Measurements from ENCODE around the gene USP7. TPM values are rescaled to one million over a fixed set of nuclear protein-coding genes. Genes with fewer than 3 reads are reported as not detected.
"Not testable (repeated sequence)": the region's sequence is repeated elsewhere in the genome, so short reads cannot be mapped to it uniquely, and the experiment has no call there.

The USP7 gene
- polyA plus RNA-seq, 3 donors: 2.4 to 31.7 (median 4.1) TPM

- Histone ChIP-seq H3K27me3 (ENCODE audit: control insufficient read depth in 2 of 2, insufficient read depth in 2 of 2, low read length in 2 of 2) (no peaks in the 10 kb centered on the region), H3K4me1 (ENCODE audit: control insufficient read depth in 1 of 2, insufficient read depth in 2 of 2, low read length in 2 of 2) (no peaks in the 10 kb centered on the region), H3K36me3 (replicated peaks in 1 of 2; ENCODE audit: control insufficient read depth in 1 of 2, insufficient read depth in 2 of 2, low read length in 2 of 2) (no peaks in the 10 kb centered on the region), H3K9me3 (replicated peaks in 1 of 2; ENCODE audit: control insufficient read depth in 1 of 2, insufficient read depth in 1 of 2, low read length in 2 of 2) (no peaks in the 10 kb centered on the region), H3K27ac (ENCODE audit: low read depth in 1 of 2, low read length in 2 of 2) (no peak overlapping the region), H3K4me3 (replicated peaks in 1 of 3; ENCODE audit: low read depth in 2 of 3, low read length in 3 of 3) (no peak overlapping the region), H2AFZ (ENCODE audit: insufficient read depth, low read depth, low read length, poor library complexity, severe bottlenecking) (no peak overlapping the region), H4K20me1 (ENCODE audit: insufficient read depth, low read length) (no peaks in the 10 kb centered on the region), H3K79me2 (ENCODE audit: insufficient read depth, low read length) (no peaks in the 10 kb centered on the region), H3K9ac (ENCODE audit: insufficient read depth, low read length, poor library complexity, severe bottlenecking) (no peak overlapping the region), H3K4me2 (replicated peaks; ENCODE audit: extremely low read depth, low read length, poor library complexity, severe bottlenecking) (no peak overlapping the region)
- H3K4me3 Mint-ChIP-seq: no peak overlapping the region
- WGBS (ENCODE audit: insufficient coverage): 83% methylated on average over 2 of the region's 8 CpGs
- no peaks in the 10 kb centered on the region for H3K36me3 Mint-ChIP-seq
- H3K9me3 Mint-ChIP-seq: no peaks in the 10 kb centered on the region
- no peak for TF ChIP-seq CTCF (IDR thresholded peaks at IDR 0.05)
- peaks cover under 1 to 11% (median 6%) of the 10 kb centered on the region in 3 donors for H3K27me3 Mint-ChIP-seq (ENCODE audit: low read depth in 3 of 3)
- intact Hi-C loops (cut with micrococcal nuclease): loop anchor here in 1 of 2 donors (2.0 kb wide), 1 partner anchor 311 kb away; no protein-coding TSS in a partner anchor
- no peak overlapping the region for H3K27ac Mint-ChIP-seq
- DNase-seq: no peak
- peaks cover 5% of the 10 kb centered on the region for H3K4me1 Mint-ChIP-seq
These were observed 85.7 kb downstream of the USP7 start for GRCh38 chr16:8877894-8878522.

- H3K36me3 ChIP-seq (replicated peaks in 1 of 2; ENCODE audit: control insufficient read depth in 1 of 2, insufficient read depth in 2 of 2, low read length in 2 of 2); H3K9me3 Mint-ChIP-seq; DNase-seq; H3K4me2 ChIP-seq (replicated peaks; ENCODE audit: extremely low read depth, low read length, poor library complexity, severe bottlenecking); H3K79me2 ChIP-seq (ENCODE audit: insufficient read depth, low read length); H3K27me3 ChIP-seq (ENCODE audit: control insufficient read depth in 2 of 2, insufficient read depth in 2 of 2, low read length in 2 of 2); H3K9ac ChIP-seq (ENCODE audit: insufficient read depth, low read length, poor library complexity, severe bottlenecking); H3K9me3 ChIP-seq (replicated peaks in 1 of 2; ENCODE audit: control insufficient read depth in 1 of 2, insufficient read depth in 1 of 2, low read length in 2 of 2); intact Hi-C loops (cut with micrococcal nuclease); H3K4me3 ChIP-seq (replicated peaks in 1 of 3; ENCODE audit: low read depth in 2 of 3, low read length in 3 of 3); H3K36me3 Mint-ChIP-seq; H2AFZ ChIP-seq (ENCODE audit: insufficient read depth, low read depth, low read length, poor library complexity, severe bottlenecking); H3K27ac ChIP-seq (ENCODE audit: low read depth in 1 of 2, low read length in 2 of 2); H3K4me3 Mint-ChIP-seq; H4K20me1 ChIP-seq (ENCODE audit: insufficient read depth, low read length); H3K27ac Mint-ChIP-seq: not testable (repeated sequence)
- 85% methylated on average over 7 of the region's 7 CpGs for WGBS (ENCODE audit: insufficient coverage)
- peaks cover 15% of the 10 kb centered on the region for H3K4me1 Mint-ChIP-seq
- H3K27me3 Mint-ChIP-seq (ENCODE audit: low read depth in 3 of 3): peaks cover 1 to 11% (median 6%) of the 10 kb centered on the region in 3 donors
- peaks cover 12 to 17% of the 10 kb centered on the region in 2 donors for H3K4me1 ChIP-seq (ENCODE audit: control insufficient read depth in 1 of 2, insufficient read depth in 2 of 2, low read length in 2 of 2)
These were observed 88.4 kb downstream of the USP7 start for GRCh38 chr16:8875317-8875716.
